Ovary (tissue), 9 donors: ENCODE results near the gene TMEM14C. TPM values are rescaled to one million over a fixed set of nuclear protein-coding genes. Genes with fewer than 3 reads are reported as not detected.

Experiments
- DNase-seq, 5 donors: peaks; one replicate each; pipeline ENCODE4 v3.0.0-alpha.2; 2019 to 2020
- H3K27ac ChIP-seq, 2 donors: fragments of 200-600 bp; one replicate each; pipeline versions ENCODE4 v1.5.1 to v1.8.0; 2019 to 2022
- H3K27me3 ChIP-seq: fragments of 200-600 bp; one replicate; pipeline ENCODE4 v1.8.0; 2022
- H3K36me3 ChIP-seq: fragments of 200-600 bp; sonication (generic); one replicate; pipeline ENCODE4 v1.5.1; 2019
- H3K4me1 ChIP-seq: one replicate; pipeline ENCODE4 v1.8.1; 2013; ENCODE audit warnings: mild to moderate bottlenecking, moderate library complexity; ENCODE audit not compliant: insufficient read depth
- H3K4me3 ChIP-seq: fragments of 200-600 bp; sonication (generic); one replicate; pipeline ENCODE4 v1.5.1; 2017
- H3K9me3 ChIP-seq, 2 donors: fragments of 200-600 bp in 1 of 2; sonication (generic) in 1 of 2; one replicate each; pipeline versions ENCODE4 v1.5.1 to v1.8.1; 2013 to 2019; ENCODE audit warnings: mild to moderate bottlenecking in 1 of 2, moderate library complexity in 1 of 2
- CTCF ChIP-seq, 3 donors: fragments of 450-650 bp in 2 of 3; fragments of 200-600 bp in 1 of 3; IDR thresholded peaks; one replicate each; pipeline versions ENCODE4 v1.5.1 to v1.8.0; 2016 to 2022; ENCODE audit warnings: antibody characterized with exemption in 3 of 3, mild to moderate bottlenecking in 1 of 3
- EP300 ChIP-seq: sonication (generic); formaldehyde crosslinking; IDR thresholded peaks from one replicate; pipeline ENCODE4 v1.6.1; 2017; ENCODE audit warnings: antibody characterized with exemption
- POLR2A ChIP-seq: fragments of 450-650 bp; IDR thresholded peaks from one replicate; pipeline ENCODE4 v1.6.1; 2017; ENCODE audit warnings: antibody characterized with exemption, mild to moderate bottlenecking, moderate library complexity
- WGBS, 3 donors: extraction: QIAGEN DNeasy Blood & Tissue Kit in 1 of 3; methylation state at CpG; one replicate each; pipeline versions ENCODE4 v1.1.5 to v1.1.7; 2013 to 2017; 5-methylcytosine and 5-hydroxymethylcytosine counted together
- intact Hi-C, 4 donors: fragments of 100-400 bp; cut with DNase I; formaldehyde crosslinking; loops; one replicate each; pipeline versions ENCODE4 v1.11.0 to v1.15.1; 2022 to 2023
- polyA plus RNA-seq, 2 donors: library from polyadenylated mRNA; stranded (reverse); fragments of 200-250 nt in 1 of 2; fragments of 350-450 nt in 1 of 2; fragmentation: Illumina TruSeq in 1 of 2; extraction: RNeasy Lipid Tissue Mini Kit (QIAGEN cat#74804) in 1 of 2; gene quantifications; one replicate each; pipeline ENCODE4 v1.2.3, GENCODE V29; 2013 to 2014
- total RNA-seq, 7 donors: library from RNA; depleted of rRNA in 2 of 7; stranded (reverse); fragments of >200 nt in 2 of 7; fragmentation: NEBNext Ultra II Directional in 3 of 7; extraction: Animal tissue kit (Norgen Biotek cat#: 25700) in 3 of 7; gene quantifications; one replicate each; pipeline versions ENCODE4 v1.1.0 to v1.2.4, GENCODE V29; 2016 to 2023
- donor health status: DM: no; HTN: no; CAD: no; lungs with moderate emphysema.
- donor health status: DM: no; HTN: no; CAD: no.
- donor health status: Bipolar disorder and iron deficiency.
- donor health status: DM: yes; HTN: yes; CAD: no.
- donor health status: DM: no; HTN: no; CAD: no.
- donor health status: DM: yes; HTN: yes; CAD: no.

Gene TMEM14C
- total and polyA plus RNA-seq, 9 donors, result 92.8 to 207 (median 101) TPM

- TF ChIP-seq CTCF (IDR thresholded peaks at IDR 0.05), result peak in 1 of 3 donors; percentile 26
- peak; percentile 24 for TF ChIP-seq EP300
- peak; percentile 88 for TF ChIP-seq POLR2A
- Histone ChIP-seq H3K36me3 (no peaks in the 10 kb centered on the region), H3K9me3 (no peaks in the 10 kb centered on the region), H3K27ac (peak within 1 kb of the TSS; percentile 69 to 90), H3K27me3 (no peaks in the 10 kb centered on the region), H3K4me3 (peak within 1 kb of the TSS; percentile 75), H3K4me1 (peaks cover 7% of the 10 kb centered on the region)
- 0% methylated on average over 53 of the region's 53 CpGs for WGBS, 3 donors
- DNase-seq, result peak; percentile 91 to 94 (median 92)
- intact Hi-C loops, result loop anchor here in 2 of 4 donors (2.0 to 10.0 kb wide), 2 partner anchors 28 to 50 kb away; partner anchors contain the start of genes TMEM14B (in 1 of the 2) and TMEM14C (in 1 of the 2)
Observed at GRCh38 chr6:10694302-10695085, 28.4 kb upstream of the TMEM14C start, which contains the start of the genes C6orf52 and PAK1IP1. C6orf52 (minus strand) TSS chr6:10694616; CDS start chr6:10687550, 7,066 bp downstream. PAK1IP1 (plus strand) TSS chr6:10694972; CDS start chr6:10694986, 14 bp downstream.

DNA sequence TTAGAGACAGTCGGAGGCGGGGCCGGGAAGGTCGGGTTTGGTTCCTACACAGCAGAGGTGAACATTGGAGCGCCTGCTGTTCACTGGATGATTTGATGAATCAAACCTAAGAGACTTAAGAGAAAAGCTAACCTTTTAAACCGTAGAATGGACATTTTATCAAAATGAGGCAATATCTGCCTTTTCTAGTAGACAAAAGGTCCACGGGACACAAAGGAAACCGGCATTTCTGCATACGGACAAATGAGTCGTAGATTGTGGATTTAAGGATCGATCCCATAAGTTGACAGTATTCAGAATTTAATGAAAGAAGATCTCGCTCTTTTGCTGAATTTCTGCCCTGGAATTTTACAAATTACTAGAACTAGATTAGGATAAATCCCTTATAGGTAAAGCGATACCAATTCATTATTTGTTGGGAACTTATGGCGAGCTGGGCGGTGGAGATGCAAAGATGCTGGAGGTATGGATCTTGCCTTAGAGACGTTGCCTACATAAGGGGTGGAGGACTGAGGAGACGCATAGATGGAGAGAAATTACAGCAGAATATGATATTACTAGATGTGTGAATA is 27.7 kb upstream of the TMEM14C start:
- WGBS, 3 donors, result 0 to 1% (median 1%) methylated on average over 17 of the region's 17 CpGs
- peaks cover 7% of the 10 kb centered on the region for H3K4me1 ChIP-seq
- intact Hi-C loops, result loop anchor here in 2 of 4 donors (2.0 to 10.0 kb wide), 2 partner anchors 28 to 50 kb away; partner anchors contain the start of genes TMEM14B (in 1 of the 2) and TMEM14C (in 1 of the 2)
- H3K4me3 ChIP-seq, result peak overlapping the region; percentile 75
- H3K27ac ChIP-seq, result peak overlapping the region in 1 of 2 donors; percentile 90
- DNase-seq, result no peak
- H3K9me3 ChIP-seq, result no peaks in the 10 kb centered on the region
- no peaks in the 10 kb centered on the region for H3K27me3 ChIP-seq
- no peak for TF ChIP-seq CTCF (IDR thresholded peaks at IDR 0.05)
- no peak for TF ChIP-seq EP300
- TF ChIP-seq POLR2A, result no peak
- H3K36me3 ChIP-seq, result no peaks in the 10 kb centered on the region

DNA sequence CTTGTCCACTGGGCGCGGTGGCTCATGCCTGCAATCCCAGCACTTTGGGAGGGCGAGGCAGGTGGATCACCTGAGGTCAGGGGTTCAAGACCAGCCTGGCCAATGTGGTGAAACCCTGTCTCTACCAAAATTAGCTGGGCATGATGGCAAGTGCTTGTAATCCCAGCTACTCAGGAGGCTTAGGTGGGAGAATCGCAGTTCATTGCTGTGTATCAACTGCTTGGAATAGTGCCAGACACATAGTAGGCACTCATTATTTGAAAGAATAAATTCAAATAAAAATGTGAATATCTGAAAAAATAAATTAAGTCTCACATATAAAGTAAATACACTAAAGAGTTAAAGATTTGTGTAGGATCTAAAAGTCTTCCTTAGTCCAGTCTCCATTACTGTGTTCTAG is 26.2 kb upstream of the TMEM14C start:
- intact Hi-C loops, result loop anchor here in 1 of 4 donors (10.0 kb wide), 1 partner anchor 48 kb away; the partner anchor contains the start of gene TMEM14B
- TF ChIP-seq EP300 (no peak), CTCF (IDR thresholded peaks at IDR 0.05) (no peak), POLR2A (no peak)
- Histone ChIP-seq H3K27me3 (no peaks in the 10 kb centered on the region), H3K36me3 (no peaks in the 10 kb centered on the region), H3K4me3 (no peak overlapping the region), H3K9me3 (no peaks in the 10 kb centered on the region), H3K27ac (no peak overlapping the region), H3K4me1 (peaks cover 7% of the 10 kb centered on the region)
- WGBS, 3 donors, result 94 to 97% (median 94%) methylated on average over 4 of the region's 4 CpGs
- no peak for DNase-seq

DNA sequence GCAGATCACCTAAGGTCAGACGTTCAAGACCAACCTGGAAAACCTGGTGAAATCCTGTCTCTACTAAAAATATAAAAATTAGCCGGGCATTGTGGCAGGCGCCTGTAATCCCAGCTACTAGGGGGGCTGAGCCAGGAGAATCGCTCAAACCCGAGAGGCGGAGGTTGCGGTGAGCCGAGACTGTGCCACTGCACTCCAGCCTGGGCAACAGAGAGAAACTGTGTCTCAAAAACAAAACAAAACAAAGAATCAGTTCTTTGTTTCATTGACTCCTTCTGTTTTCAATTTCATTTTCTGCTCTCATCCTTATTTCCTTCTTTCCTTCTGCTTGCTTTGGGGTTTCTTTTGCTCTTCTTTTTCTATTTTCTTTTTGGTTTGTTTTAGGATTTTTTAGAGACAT is 8.9 kb upstream of the TMEM14C start:
- Histone ChIP-seq H3K27me3 (no peaks in the 10 kb centered on the region), H3K36me3 (no peaks in the 10 kb centered on the region), H3K4me3 (no peak overlapping the region), H3K4me1 (no peaks in the 10 kb centered on the region), H3K27ac (no peak overlapping the region), H3K9me3 (no peaks in the 10 kb centered on the region)
- intact Hi-C loops, result no loop called here
- DNase-seq, result no peak
- 83 to 89% (median 84%) methylated on average over 8 of the region's 8 CpGs for WGBS, 3 donors
- TF ChIP-seq CTCF (IDR thresholded peaks at IDR 0.05) (no peak), POLR2A (no peak), EP300 (no peak)
